Panc1 (cell line): ENCODE data around the gene MTHFSD. TPM values are rescaled to one million over a fixed set of nuclear protein-coding genes. Genes with fewer than 3 reads are reported as not detected.
A peak's percentile ranks its signal among the peaks of the same experiment; 100 is the strongest.

Experiments
- ATAC-seq: fragments of 200-7000 bp; cut with Tn5 transposase; 2 replicates; pipeline ENCODE4 v1.9.1; 2020; ENCODE audit warnings: mild to moderate bottlenecking, moderate library complexity
- BruUV-seq: library from RNA; stranded (reverse); fragments of 400-500 nt; replicated peaks from 2 replicates; lab custom pipeline; 2021; lab: Mats Ljungman, UMichigan
- CTCF ChIA-PET: fragments of 300-600 bp; sonication (Branson Sonifier 250); formaldehyde crosslinking; loops from one replicate; lab custom pipeline; 2022; ENCODE audit warnings: antibody characterized with exemption; lab: Charles Lee
- POLR2A ChIA-PET: fragments of 300-600 bp; sonication (Branson Sonifier 250); formaldehyde crosslinking; loops from one replicate; lab custom pipeline; 2022; ENCODE audit warnings: antibody characterized with exemption; lab: Charles Lee
- DNase-seq: peaks from one replicate; pipeline ENCODE4 v3.0.0-alpha.2; 2010; ENCODE audit warnings: low read depth, low spot score
- H3K27ac ChIP-seq: 2 replicates; pipeline ENCODE4 v1.5.1; 2011; ENCODE audit warnings: mild to moderate bottlenecking, low read length, inconsistent platforms
- H3K27me3 ChIP-seq: fragments of 200-500 bp; sonication (Bioruptor generic); 2 replicates; pipeline ENCODE4 v1.6.0; 2014; ENCODE audit warnings: low read length, inconsistent platforms; ENCODE audit not compliant: control insufficient read depth, insufficient read depth
- H3K36me3 ChIP-seq: fragments of 200-500 bp; sonication (Bioruptor generic); 2 replicates; pipeline ENCODE4 v1.5.1; 2014; ENCODE audit warnings: inconsistent platforms, mild to moderate bottlenecking, low read length, moderate library complexity; ENCODE audit not compliant: control insufficient read depth, insufficient read depth
- H3K4me1 ChIP-seq: 2 replicates; pipeline ENCODE4 v1.5.1; 2011; ENCODE audit warnings: inconsistent platforms, mild to moderate bottlenecking, low read length, moderate library complexity; ENCODE audit not compliant: control insufficient read depth, insufficient read depth
- H3K4me3 ChIP-seq, 2 experiments: 2 replicates each; pipeline ENCODE4 v1.5.1; 2011 to 2012; ENCODE audit warnings: low read depth in 2 of 2, low read length in 2 of 2, mild to moderate bottlenecking in 2 of 2, inconsistent platforms in 1 of 2, moderate library complexity in 1 of 2
- H3K9me3 ChIP-seq: fragments of 200-500 bp; sonication (Bioruptor generic); 2 replicates; pipeline ENCODE4 v1.5.1; 2014; ENCODE audit warnings: low read depth, mild to moderate bottlenecking, inconsistent platforms, low read length, moderate library complexity; ENCODE audit not compliant: control insufficient read depth, insufficient read depth
- POLR2AphosphoS5 ChIP-seq: IDR thresholded peaks from 2 replicates; pipeline ENCODE4 v1.6.1; 2012; ENCODE audit warnings: mild to moderate bottlenecking, low read depth, low read length, moderate library complexity
- SIN3A ChIP-seq: IDR thresholded peaks from 2 replicates; pipeline ENCODE4 v1.6.1; 2012; ENCODE audit warnings: low read depth, mild to moderate bottlenecking, low read length, moderate library complexity, borderline replicate concordance; ENCODE audit not compliant: insufficient read depth
- TCF7L2 ChIP-seq: IDR thresholded peaks from 2 replicates; pipeline ENCODE4 v1.6.1; 2011; ENCODE audit warnings: mild to moderate bottlenecking, low read depth, low read length, inconsistent platforms
- in situ Hi-C: cut with HindIII; loops from 2 replicates; pipeline ENCODE4 v1.10.0; 2016; ENCODE audit warnings: low sequenced_read_pairs, low pct_unique_long_range_greater_than_20kb
- intact Hi-C: fragments of 100-400 bp; cut with micrococcal nuclease; formaldehyde crosslinking; loops from one replicate; pipeline ENCODE4 v1.10.0; 2022; ENCODE audit not compliant: unreplicated experiment
- total RNA-seq: library from RNA; stranded (reverse); gene quantifications from one replicate; pipeline ENCODE4 v1.2.1, GENCODE V29; 2021; ENCODE audit not compliant: unreplicated experiment
- TF ChIP-seq, protein P1 (sequence below): fragments of 450-650 bp; IDR thresholded peaks from 2 replicates; pipeline ENCODE4 v1.5.1; 2017; ENCODE audit warnings: mild to moderate bottlenecking
- TF ChIP-seq, protein P2 (sequence below), 2 experiments: IDR thresholded peaks; 2 replicates each; pipeline ENCODE4 v1.6.1; 2011 to 2012; ENCODE audit warnings: low read depth in 2 of 2, control low read depth in 1 of 2, low read length in 1 of 2, mild to moderate bottlenecking in 1 of 2, moderate library complexity in 1 of 2; ENCODE audit not compliant: insufficient read depth in 1 of 2

Gene MTHFSD
- total RNA-seq, 1 experiment from 2014 or later, result 16.5 TPM

DNA sequence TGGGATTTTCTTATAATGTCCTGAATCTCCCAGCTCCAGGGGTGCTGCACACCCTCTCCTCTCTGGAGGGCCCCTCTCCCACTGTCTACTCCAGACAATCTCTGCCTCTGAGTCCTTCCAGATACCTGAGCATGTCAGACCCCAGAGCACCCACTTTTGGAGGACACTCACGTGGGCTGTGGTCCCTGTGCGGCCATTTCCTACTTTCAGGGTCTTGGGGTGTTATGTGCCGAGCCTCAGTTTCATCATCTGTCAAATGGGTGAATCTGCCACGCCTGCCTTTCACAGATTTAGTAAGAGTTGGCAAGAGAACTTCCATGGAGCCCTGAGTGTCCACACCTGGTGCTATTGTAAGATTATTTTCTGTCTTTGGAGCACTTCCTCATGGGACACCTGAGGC, 19.6 kb upstream of the MTHFSD start:
- TF ChIP-seq POLR2AphosphoS5 (no peak), SIN3A (no peak), TCF7L2 (no peak)
- TF ChIP-seq, protein P1, sequence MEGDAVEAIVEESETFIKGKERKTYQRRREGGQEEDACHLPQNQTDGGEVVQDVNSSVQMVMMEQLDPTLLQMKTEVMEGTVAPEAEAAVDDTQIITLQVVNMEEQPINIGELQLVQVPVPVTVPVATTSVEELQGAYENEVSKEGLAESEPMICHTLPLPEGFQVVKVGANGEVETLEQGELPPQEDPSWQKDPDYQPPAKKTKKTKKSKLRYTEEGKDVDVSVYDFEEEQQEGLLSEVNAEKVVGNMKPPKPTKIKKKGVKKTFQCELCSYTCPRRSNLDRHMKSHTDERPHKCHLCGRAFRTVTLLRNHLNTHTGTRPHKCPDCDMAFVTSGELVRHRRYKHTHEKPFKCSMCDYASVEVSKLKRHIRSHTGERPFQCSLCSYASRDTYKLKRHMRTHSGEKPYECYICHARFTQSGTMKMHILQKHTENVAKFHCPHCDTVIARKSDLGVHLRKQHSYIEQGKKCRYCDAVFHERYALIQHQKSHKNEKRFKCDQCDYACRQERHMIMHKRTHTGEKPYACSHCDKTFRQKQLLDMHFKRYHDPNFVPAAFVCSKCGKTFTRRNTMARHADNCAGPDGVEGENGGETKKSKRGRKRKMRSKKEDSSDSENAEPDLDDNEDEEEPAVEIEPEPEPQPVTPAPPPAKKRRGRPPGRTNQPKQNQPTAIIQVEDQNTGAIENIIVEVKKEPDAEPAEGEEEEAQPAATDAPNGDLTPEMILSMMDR, result no peak
- TF ChIP-seq, protein P2, sequence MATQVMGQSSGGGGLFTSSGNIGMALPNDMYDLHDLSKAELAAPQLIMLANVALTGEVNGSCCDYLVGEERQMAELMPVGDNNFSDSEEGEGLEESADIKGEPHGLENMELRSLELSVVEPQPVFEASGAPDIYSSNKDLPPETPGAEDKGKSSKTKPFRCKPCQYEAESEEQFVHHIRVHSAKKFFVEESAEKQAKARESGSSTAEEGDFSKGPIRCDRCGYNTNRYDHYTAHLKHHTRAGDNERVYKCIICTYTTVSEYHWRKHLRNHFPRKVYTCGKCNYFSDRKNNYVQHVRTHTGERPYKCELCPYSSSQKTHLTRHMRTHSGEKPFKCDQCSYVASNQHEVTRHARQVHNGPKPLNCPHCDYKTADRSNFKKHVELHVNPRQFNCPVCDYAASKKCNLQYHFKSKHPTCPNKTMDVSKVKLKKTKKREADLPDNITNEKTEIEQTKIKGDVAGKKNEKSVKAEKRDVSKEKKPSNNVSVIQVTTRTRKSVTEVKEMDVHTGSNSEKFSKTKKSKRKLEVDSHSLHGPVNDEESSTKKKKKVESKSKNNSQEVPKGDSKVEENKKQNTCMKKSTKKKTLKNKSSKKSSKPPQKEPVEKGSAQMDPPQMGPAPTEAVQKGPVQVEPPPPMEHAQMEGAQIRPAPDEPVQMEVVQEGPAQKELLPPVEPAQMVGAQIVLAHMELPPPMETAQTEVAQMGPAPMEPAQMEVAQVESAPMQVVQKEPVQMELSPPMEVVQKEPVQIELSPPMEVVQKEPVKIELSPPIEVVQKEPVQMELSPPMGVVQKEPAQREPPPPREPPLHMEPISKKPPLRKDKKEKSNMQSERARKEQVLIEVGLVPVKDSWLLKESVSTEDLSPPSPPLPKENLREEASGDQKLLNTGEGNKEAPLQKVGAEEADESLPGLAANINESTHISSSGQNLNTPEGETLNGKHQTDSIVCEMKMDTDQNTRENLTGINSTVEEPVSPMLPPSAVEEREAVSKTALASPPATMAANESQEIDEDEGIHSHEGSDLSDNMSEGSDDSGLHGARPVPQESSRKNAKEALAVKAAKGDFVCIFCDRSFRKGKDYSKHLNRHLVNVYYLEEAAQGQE (IDR thresholded peaks at IDR 0.05; ENCODE audit: insufficient read depth in 1 of 2, low read depth in 2 of 2, low read length in 1 of 2), result no peak
- Histone ChIP-seq H3K27me3 (no peaks in the 10 kb centered on the region), H3K27ac (peak overlapping the region; percentile 97), H3K4me3 (no peak overlapping the region), H3K36me3 (no peaks in the 10 kb centered on the region; the same call in 1 of the 2 replicates), H3K9me3 (no peaks in the 10 kb centered on the region), H3K4me1 (peaks cover 44% of the 10 kb centered on the region)
- no peak for DNase-seq
- ATAC-seq, result no peak
- CTCF ChIA-PET, result no interaction called here
- BruUV-seq, result no TSS peak
- intact Hi-C loops (loop anchor here (5.0 kb wide), 1 partner anchor 258 kb away; no protein-coding TSS in a partner anchor), in situ Hi-C loops (no loop called here)
- POLR2A ChIA-PET, result no interaction called here

DNA sequence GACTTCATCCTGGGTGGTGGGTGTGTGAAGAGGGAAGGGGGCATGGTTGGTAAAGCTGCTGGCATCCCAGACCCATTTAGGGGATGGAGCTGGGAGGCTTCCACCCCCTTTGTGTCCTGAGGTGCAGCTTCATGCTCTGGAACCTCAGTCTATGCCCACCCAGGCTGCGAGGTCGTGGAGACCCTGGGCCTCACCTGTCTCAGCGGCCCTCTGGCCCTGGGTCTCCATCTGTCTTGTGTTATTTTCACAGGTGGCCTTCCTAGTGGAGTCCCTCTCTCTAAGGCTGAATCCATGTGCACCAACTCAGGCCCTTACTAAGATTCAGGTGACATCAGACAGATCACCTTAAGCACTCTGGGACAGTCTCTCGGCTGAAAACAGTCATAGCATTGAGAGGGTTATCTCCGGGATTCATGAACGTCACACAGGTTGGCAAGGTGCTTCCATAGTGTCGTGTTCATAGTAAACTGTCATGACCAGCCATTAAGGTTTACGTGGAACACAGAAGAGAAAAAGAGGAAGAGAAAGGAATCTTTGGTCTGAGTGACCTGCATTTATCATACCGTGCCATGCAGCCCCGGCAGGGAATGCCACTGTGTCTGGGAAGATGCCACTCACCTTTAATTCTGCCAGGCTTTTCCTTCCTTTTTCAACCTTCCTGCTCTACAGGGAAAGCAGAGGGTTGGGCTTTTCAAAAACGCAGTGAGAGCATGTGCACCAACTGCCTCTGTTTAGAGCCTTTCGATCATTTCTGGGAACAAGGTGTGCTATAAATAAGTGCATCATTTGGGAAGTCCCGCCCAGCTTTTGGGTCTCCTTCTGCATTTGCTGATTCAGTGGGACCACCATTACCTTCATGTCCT, 18.8 kb upstream of the MTHFSD start:
- ChIA-PET POLR2A (no interaction called here), CTCF (no interaction called here)
- peak overlapping the region; percentile 97 for H3K27ac ChIP-seq
- no peaks in the 10 kb centered on the region; the same call in 1 of the 2 replicates for H3K36me3 ChIP-seq
- no peaks in the 10 kb centered on the region for H3K27me3 ChIP-seq
- in situ Hi-C loops (no loop called here), intact Hi-C loops (loop anchor here (5.0 kb wide), 1 partner anchor 258 kb away; no protein-coding TSS in a partner anchor)
- peaks cover 44% of the 10 kb centered on the region for H3K4me1 ChIP-seq
- TF ChIP-seq, protein P1, result no peak
- no TSS peak for BruUV-seq
- DNase-seq (no peak), ATAC-seq (no peak)
- no peaks in the 10 kb centered on the region for H3K9me3 ChIP-seq
- peak overlapping the region in 1 of 2 experiments; percentile 7; a peak in 1 of 4 replicates for H3K4me3 ChIP-seq
